ENCODE results near the gene COL5A1.
"Not testable (repeated sequence)": the region's sequence is repeated elsewhere in the genome, so short reads cannot be mapped to it uniquely, and the experiment has no call there.

The COL5A1 gene

GRCh38 chr9:134837529-134837928, 195.9 kb downstream of the COL5A1 start:
- DNase-seq (ENCODE audit: low read depth): no peak

DNA sequence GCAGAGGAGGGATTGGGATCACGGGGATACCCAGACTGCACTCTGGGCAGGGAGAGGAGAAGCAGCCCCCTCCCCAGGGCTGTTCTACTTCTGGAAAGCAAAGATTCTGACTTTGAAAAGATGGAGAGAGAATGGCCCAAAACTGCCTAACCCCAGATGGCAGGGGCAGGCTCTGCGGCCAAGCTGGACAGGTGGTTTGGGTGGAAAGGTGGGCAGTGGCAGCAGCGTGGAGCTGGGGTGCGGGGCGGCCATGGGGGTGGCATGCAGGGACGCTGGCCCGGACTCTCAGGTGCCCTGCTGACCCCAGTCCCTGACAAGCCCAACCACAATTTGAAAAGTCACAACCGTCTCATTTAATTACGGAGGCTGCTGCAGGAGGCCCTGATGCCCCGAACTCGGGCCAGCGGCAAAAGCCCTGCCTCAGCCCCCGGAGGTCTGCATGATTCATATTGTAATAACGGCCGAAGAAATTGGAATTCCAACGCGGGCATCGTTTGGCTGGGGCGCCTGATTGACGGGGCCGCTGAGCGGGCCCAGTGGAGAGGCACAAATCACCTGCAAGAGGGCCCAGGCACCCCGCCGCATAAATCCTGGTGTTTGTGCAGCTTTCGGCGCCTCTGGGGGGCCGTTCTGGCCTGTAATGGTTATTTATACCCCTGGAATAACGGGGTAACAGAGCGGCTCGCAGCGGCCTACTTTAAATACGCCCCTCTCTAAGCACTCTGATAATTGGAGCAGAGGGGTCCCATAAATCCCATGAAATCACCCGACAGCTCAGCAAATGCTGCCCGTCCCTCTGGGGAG, 197.2 kb downstream of the COL5A1 start:
- DNase-seq (ENCODE audit: low read depth): no peak

- no peak for DNase-seq (ENCODE audit: low read depth)
Measured at GRCh38 chr9:134839455-134840125, 198.0 kb downstream of the COL5A1 start.

DNA sequence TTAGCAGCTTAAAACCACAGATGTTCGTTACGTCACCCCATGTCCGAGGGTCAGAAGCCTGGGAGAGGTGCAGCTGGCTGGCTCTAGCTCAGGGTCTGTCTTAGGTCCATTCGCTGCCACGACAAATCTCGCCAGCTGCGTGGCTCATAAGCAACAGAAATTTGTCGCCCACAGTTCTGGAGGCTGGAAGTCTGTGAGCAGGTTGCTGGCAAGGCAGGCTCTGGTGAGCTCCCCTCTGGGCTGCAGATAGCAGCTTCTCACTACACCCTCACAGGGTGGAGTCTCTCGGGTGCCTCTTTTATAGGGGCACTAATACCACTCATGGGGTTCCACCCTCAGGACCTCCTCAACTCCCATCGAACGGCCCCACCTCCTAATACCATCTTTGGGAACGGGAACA, 198.9 kb downstream of the COL5A1 start:
- DNase-seq (ENCODE audit: low read depth): no peak

GRCh38 chr9:134841180-134841904, 199.7 kb downstream of the COL5A1 start:
- DNase-seq (ENCODE audit: low read depth): no peak

DNA sequence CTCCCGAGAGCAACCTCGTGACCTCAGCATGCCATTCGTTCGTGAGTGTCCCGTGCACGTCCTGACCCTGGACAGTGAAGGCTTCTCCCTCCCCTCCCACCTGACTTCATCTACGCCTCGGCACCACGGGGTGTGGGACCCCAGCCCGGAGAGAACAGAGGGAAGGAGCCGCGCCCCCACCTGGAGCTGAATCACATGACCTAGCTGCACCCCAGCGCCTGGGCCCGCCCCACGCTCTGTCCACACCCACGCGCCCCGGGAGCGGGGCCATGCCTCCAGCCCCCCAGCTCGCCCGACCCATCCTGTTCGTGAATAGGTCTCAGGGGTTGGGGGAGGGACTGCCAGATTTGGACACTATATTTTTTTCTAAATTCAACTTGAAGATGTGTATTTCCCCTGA, 200.7 kb downstream of the COL5A1 start:
- DNase-seq (ENCODE audit: low read depth): no peak

- no peak for DNase-seq (ENCODE audit: low read depth)
Measured at GRCh38 chr9:134843740-134844139, 202.1 kb downstream of the COL5A1 start.

- no peak for DNase-seq (ENCODE audit: low read depth)
Measured at GRCh38 chr9:134844821-134845220, 203.2 kb downstream of the COL5A1 start.

- DNase-seq (ENCODE audit: low read depth): no peak
Measured at GRCh38 chr9:134846187-134846586, 204.6 kb downstream of the COL5A1 start.

DNA sequence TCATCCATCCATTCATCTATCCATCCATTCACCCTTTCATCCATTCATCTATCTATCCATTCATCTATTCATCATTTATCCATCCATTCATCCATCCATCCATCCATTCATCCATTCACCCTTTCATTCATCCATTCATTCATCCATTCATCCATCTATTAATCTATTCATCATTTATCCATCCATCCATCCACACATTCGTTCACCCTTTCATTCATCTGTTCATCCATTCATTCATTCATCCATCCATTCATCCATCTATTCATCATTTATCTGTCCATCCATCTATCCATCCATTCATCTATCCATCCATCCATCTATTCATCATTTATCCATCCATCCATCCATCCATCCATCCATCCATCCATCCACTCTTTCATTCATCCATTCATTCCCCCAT, 205.1 kb downstream of the COL5A1 start:
- no peak for DNase-seq (ENCODE audit: low read depth)

DNA sequence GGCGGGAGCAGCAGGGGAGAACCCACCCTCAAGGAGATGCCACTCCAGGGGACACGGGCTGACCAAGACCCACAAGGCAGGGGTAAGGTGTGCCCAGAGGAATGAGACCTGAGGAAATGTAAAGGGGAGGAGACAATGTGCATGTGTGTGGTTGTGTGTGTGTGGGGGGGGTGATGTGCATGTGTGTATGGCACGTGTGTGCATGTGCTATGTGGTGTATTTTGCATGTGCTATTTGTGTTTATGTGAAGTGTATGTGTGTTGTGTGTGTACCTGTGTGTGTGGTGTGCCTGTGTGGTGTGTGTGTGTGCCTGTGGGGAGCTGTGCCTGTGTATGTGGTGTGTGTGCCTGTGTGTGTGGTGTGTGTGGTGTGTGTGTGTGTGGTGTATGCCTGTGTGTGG, 205.5 kb downstream of the COL5A1 start:
- DNase-seq (ENCODE audit: low read depth): no peak

DNA sequence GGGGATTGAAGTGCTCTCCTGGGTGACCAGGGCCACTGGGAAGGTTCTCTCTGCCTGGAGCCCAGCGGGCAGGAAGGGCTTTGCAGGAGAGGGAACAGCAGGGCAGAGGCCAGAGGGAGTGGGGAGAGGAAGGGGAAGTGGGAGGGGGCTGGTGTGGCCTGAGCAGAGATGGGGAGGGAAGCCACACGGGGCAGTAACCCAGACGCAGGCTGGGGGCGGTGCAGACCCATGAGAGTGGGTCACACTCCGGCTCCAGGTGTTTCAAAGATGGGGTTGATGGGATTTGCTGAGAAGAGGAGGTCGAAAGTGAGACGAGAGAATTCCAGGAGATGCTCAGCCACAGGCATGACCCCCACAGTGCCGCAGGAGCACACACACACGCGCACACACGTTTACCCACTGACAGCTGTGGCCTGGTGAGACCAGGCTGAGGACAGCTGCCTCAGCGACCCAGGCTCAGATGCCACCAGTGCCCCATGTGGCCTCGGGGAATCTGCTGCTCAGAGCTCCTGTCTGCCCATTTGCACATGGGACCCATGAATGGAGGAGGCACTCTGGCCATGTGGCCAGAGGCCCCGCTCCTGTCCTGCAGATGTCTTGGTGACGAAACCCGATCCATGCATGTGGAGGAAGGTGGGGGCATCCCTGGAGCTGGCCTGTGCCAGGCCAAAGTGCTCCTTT, 206.3 kb downstream of the COL5A1 start:
- no peak for DNase-seq (ENCODE audit: low read depth)

DNA sequence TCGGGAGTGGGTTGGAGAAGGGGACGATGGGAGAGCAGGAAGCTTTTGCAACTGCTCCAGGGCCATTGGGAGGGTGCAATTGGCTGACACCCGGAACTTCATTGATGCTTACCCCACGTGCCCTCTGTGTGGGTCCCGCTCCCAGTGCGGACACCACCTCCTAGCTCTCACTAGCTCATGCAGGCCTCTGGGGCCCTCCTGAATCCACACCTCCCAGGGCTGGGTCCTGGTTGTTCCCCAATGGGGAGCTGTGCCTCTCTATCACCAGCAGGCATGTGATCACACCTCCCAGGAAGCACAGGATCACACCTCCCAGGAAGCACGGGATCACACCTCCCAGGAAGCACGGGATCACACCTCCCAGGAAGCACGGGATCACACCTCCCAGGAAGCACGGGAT, 206.9 kb downstream of the COL5A1 start:
- no peak for DNase-seq (ENCODE audit: low read depth)

DNA sequence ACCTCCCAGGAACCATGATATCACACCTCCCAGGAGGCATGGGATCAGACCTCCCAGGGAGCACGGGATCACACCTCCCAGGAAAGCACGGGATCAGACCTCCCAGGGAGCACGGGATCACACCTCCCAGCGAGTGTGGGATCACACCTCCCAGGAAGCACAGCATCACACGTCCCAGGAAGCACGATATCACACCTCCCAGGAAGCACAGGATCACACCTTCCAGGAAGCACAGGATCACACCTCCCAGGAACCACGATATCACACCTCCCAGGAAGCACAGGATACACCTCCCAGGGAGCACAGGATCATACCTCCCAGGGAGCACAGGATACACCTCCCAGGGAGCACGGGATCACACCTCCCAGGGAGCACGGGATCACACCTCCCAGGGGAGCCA, 209.0 kb downstream of the COL5A1 start:
- no peak for DNase-seq (ENCODE audit: low read depth)

DNA sequence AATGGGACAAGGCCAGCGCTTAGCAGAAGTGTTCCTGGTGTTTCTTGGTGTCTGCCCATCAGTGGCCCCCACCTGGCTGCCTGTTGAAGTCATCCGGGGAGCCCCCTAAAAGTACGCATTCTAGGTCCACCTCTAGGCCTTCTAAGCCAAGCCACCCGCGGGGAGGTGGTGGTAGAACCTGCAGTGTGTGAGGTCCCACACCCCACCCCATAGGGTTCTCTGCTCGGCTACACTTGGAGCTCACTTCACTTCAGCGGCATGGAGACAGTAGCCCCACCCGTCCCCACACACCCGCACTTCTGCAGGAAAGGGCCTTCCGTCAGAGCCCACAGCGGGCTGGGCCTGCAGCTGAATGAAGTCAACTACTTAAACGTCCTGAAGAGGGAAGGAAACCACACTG, 209.4 kb downstream of the COL5A1 start:
- DNase-seq (ENCODE audit: low read depth): no peak

- DNase-seq (ENCODE audit: low read depth): no peak
Measured at GRCh38 chr9:134852906-134853654, 211.5 kb downstream of the COL5A1 start.

GRCh38 chr9:134853893-134854292, 212.3 kb downstream of the COL5A1 start:
- DNase-seq (ENCODE audit: low read depth): no peak

GRCh38 chr9:134854541-134854981, 213.0 kb downstream of the COL5A1 start:
- DNase-seq (ENCODE audit: low read depth): no peak

GRCh38 chr9:134855231-134855899, 213.8 kb downstream of the COL5A1 start:
- DNase-seq (ENCODE audit: low read depth): no peak

- DNase-seq (ENCODE audit: low read depth): no peak
Measured at GRCh38 chr9:134855900-134856377, 214.3 kb downstream of the COL5A1 start.

- DNase-seq (ENCODE audit: low read depth): not testable (repeated sequence)
Measured at GRCh38 chr9:134857451-134857850, 215.8 kb downstream of the COL5A1 start.
